ENCODE data around the gene SIGLEC12. TPM values are rescaled to one million over a fixed set of nuclear protein-coding genes. Genes with fewer than 3 reads are reported as not detected.

Gene SIGLEC12
- total and polyA plus RNA-seq, 2 of the 13 experiments (the other 11 are each of a cell fraction or from before 2014, with no cell fraction given), result not detected

- Histone ChIP-seq H3K9me3 (ENCODE audit: low read length) (no peaks in the 10 kb centered on the region), H3K9ac (ENCODE audit: insufficient read depth, low read depth, low read length) (no peak overlapping the region), H3K4me2 (ENCODE audit: low read depth, low read length) (no peak overlapping the region), H3K27ac (ENCODE audit: extremely low read length, insufficient read depth, low read length) (no peak overlapping the region), H3K4me3 (replicated peaks in 1 of 3; ENCODE audit: insufficient read depth in 1 of 3, low read depth in 2 of 3, low read length in 3 of 3) (no peak overlapping the region), H2AFZ (ENCODE audit: low read length) (no peak overlapping the region), H3K79me2 (ENCODE audit: insufficient read depth, low read length) (no peaks in the 10 kb centered on the region), H3K4me1 (ENCODE audit: insufficient read depth, low read length) (peaks cover under 1% of the 10 kb centered on the region; the same call in 1 of the 2 replicates), H3K27me3 (ENCODE audit: control insufficient read depth in 1 of 2, insufficient read depth in 2 of 2, low read length in 2 of 2) (peaks cover 0 to 3% of the 10 kb centered on the region in 2 experiments; a peak in 2 of 5 replicates), H3K36me3 (replicated peaks in 1 of 2; ENCODE audit: control insufficient read depth in 1 of 2, insufficient read depth in 2 of 2, low read length in 2 of 2) (no peaks in the 10 kb centered on the region), H4K20me1 (ENCODE audit: insufficient read depth, low read length) (no peaks in the 10 kb centered on the region)
- CTCF ChIA-PET (ENCODE audit: low intra/inter-chr PET ratio, low total read pairs), result no interaction called here
- WGBS (ENCODE audit: low lambda C conversion rate), result 3% methylated on average over 4 of the region's 4 CpGs
- FAIRE-seq (no peak), DNase-seq (ENCODE audit: low spot score) (no peak), ATAC-seq (no peak)
- in situ Hi-C loops (cut with HindIII; ENCODE audit: extremely low pct_ligation_motif_present, low pct_unique_long_range_greater_than_20kb), result no loop called here
- intact Hi-C loops (cut with micrococcal nuclease; ENCODE audit: unreplicated experiment), result no loop called here
- POLR2A ChIA-PET, result no interaction called here
- TF ChIP-seq THYN1 (CRISPR knock-in tag; IDR thresholded peaks at IDR 0.05; ENCODE audit: borderline replicate concordance, low read depth) (no peak), NCOR1 (IDR thresholded peaks at IDR 0.05; ENCODE audit: borderline replicate concordance, low read length) (no peak), HMGXB3 (CRISPR knock-in tag; IDR thresholded peaks at IDR 0.05; ENCODE audit: borderline replicate concordance) (no peak), MIER3 (CRISPR knock-in tag; IDR thresholded peaks at IDR 0.05; ENCODE audit: borderline replicate concordance) (no peak), ERF (CRISPR knock-in tag; IDR thresholded peaks at IDR 0.05) (no peak), MED8 (CRISPR knock-in tag; IDR thresholded peaks at IDR 0.05; ENCODE audit: insufficient replicate concordance) (no peak), MAFK (conservative IDR thresholded peaks at IDR 0.05 in 1 of 2, IDR thresholded peaks at IDR 0.05 in 1 of 2; ENCODE audit: low read length in 2 of 2) (no peak), NFIB (CRISPR knock-in tag; IDR thresholded peaks at IDR 0.05; ENCODE audit: borderline replicate concordance) (no peak), SP140L (CRISPR knock-in tag; IDR thresholded peaks at IDR 0.05; ENCODE audit: borderline replicate concordance) (no peak)
- BruUV-seq (replicated peaks), result no TSS peak
Measured at GRCh38 chr19:51467864-51468544, 33.6 kb downstream of the SIGLEC12 start.

All from HepG2 (cell line).